H9 (cell line): ENCODE results near the gene P4HB. TPM values are rescaled to one million over a fixed set of nuclear protein-coding genes. Genes with fewer than 3 reads are reported as not detected.

Experiments
- DNase-seq: peaks from one replicate; pipeline ENCODE4 v3.0.0-alpha.2; 2017
- H2AFZ ChIP-seq: one replicate; pipeline ENCODE4 v1.6.1; 2013; ENCODE audit warnings: mild to moderate bottlenecking, low read length, control low read depth, moderate library complexity
- H2AK5ac ChIP-seq: 2 replicates; pipeline ENCODE4 v1.6.1; 2013; ENCODE audit warnings: low read length, control low read depth, mixed read lengths; ENCODE audit not compliant: insufficient read length
- H2BK120ac ChIP-seq: one replicate; pipeline ENCODE4 v1.6.1; 2013; ENCODE audit warnings: low read depth, mild to moderate bottlenecking, low read length, control low read depth, inconsistent platforms; ENCODE audit not compliant: poor library complexity, severe bottlenecking
- H2BK12ac ChIP-seq: 2 replicates; pipeline ENCODE4 v1.6.1; 2013; ENCODE audit warnings: low read length, control low read depth, mixed read lengths, low read depth; ENCODE audit not compliant: insufficient read length
- H2BK15ac ChIP-seq: 2 replicates; pipeline ENCODE4 v1.6.1; 2013; ENCODE audit warnings: low read depth, low read length, control low read depth
- H2BK20ac ChIP-seq: one replicate; pipeline ENCODE4 v1.6.1; 2013; ENCODE audit warnings: low read depth, mild to moderate bottlenecking, low read length, control low read depth, inconsistent platforms; ENCODE audit not compliant: poor library complexity, severe bottlenecking
- H2BK5ac ChIP-seq: 2 replicates; pipeline ENCODE4 v1.6.1; 2013; ENCODE audit warnings: low read length, control low read depth, mixed read lengths; ENCODE audit not compliant: insufficient read length
- H3K14ac ChIP-seq: 2 replicates; pipeline ENCODE4 v1.6.1; 2013; ENCODE audit warnings: low read length, control low read depth; ENCODE audit not compliant: insufficient read depth
- H3K18ac ChIP-seq: 2 replicates; pipeline ENCODE4 v1.6.1; 2013; ENCODE audit warnings: low read depth, mild to moderate bottlenecking, mixed read lengths, low read length, control low read depth; ENCODE audit not compliant: insufficient read length
- H3K23ac ChIP-seq: 2 replicates; pipeline ENCODE4 v1.6.1; 2013; ENCODE audit warnings: low read length, control low read depth, mixed read lengths, low read depth; ENCODE audit not compliant: insufficient read length
- H3K23me2 ChIP-seq: 2 replicates; pipeline ENCODE4 v1.6.1; 2013; ENCODE audit warnings: low read depth, mild to moderate bottlenecking, mixed read lengths, low read length, control low read depth; ENCODE audit not compliant: insufficient read length, poor library complexity, severe bottlenecking
- H3K27ac ChIP-seq: 2 replicates; pipeline ENCODE4 v1.5.1; 2013; ENCODE audit warnings: low read length, control low read depth, mixed read lengths, low read depth; ENCODE audit not compliant: insufficient read length
- H3K27me3 ChIP-seq: 2 replicates; pipeline ENCODE4 v1.6.1; 2013; ENCODE audit warnings: low read length, control low read depth, inconsistent platforms; ENCODE audit not compliant: insufficient read depth
- H3K4ac ChIP-seq: 2 replicates; pipeline ENCODE4 v1.6.1; 2013; ENCODE audit warnings: low read depth, mild to moderate bottlenecking, control low read depth, inconsistent platforms, low read length, moderate library complexity
- H3K4me1 ChIP-seq: 2 replicates; pipeline ENCODE4 v1.6.1; 2013; ENCODE audit warnings: low read length, control low read depth, inconsistent platforms; ENCODE audit not compliant: insufficient read depth
- H3K4me2 ChIP-seq: 2 replicates; pipeline ENCODE4 v1.6.1; 2013; ENCODE audit warnings: low read length, control low read depth, mixed read lengths; ENCODE audit not compliant: insufficient read length, insufficient read depth
- H3K56ac ChIP-seq: 2 replicates; pipeline ENCODE4 v1.6.1; 2013; ENCODE audit warnings: low read depth, mild to moderate bottlenecking, mixed read lengths, low read length, control low read depth; ENCODE audit not compliant: insufficient read length
- H3K79me1 ChIP-seq: 2 replicates; pipeline ENCODE4 v1.6.1; 2013; ENCODE audit warnings: low read depth, mild to moderate bottlenecking, moderate library complexity, low read length, control low read depth, inconsistent platforms; ENCODE audit not compliant: insufficient read depth, poor library complexity, severe bottlenecking
- H3K79me2 ChIP-seq: 2 replicates; pipeline ENCODE4 v1.6.1; 2013; ENCODE audit warnings: low read length, control low read depth, inconsistent platforms; ENCODE audit not compliant: insufficient read depth
- H3K9ac ChIP-seq: 2 replicates; pipeline ENCODE4 v1.6.1; 2013; ENCODE audit warnings: low read length, control low read depth, mixed read lengths; ENCODE audit not compliant: insufficient read length; ENCODE audit errors: extremely low read depth
- H3K9me3 ChIP-seq: one replicate; pipeline ENCODE4 v1.6.1; 2013; ENCODE audit warnings: low read depth, low read length, inconsistent platforms; ENCODE audit not compliant: control insufficient read depth
- H3T11ph ChIP-seq: one replicate; pipeline ENCODE4 v1.6.1; 2013; ENCODE audit warnings: mild to moderate bottlenecking, low read length, control low read depth, inconsistent platforms
- H4K20me1 ChIP-seq: one replicate; pipeline ENCODE4 v1.6.1; 2013; ENCODE audit not compliant: control insufficient read depth, insufficient read length, insufficient read depth
- H4K5ac ChIP-seq: 2 replicates; pipeline ENCODE4 v1.6.1; 2013; ENCODE audit warnings: low read depth, mild to moderate bottlenecking, mixed read lengths, low read length, control low read depth; ENCODE audit not compliant: insufficient read length
- H4K8ac ChIP-seq: replicated peaks from 2 replicates; pipeline ENCODE4 v1.6.1; 2013; ENCODE audit warnings: low read length, control low read depth, mixed read lengths, low read depth; ENCODE audit not compliant: insufficient read length
- H4K91ac ChIP-seq: 2 replicates; pipeline ENCODE4 v1.6.1; 2013; ENCODE audit warnings: low read depth, mild to moderate bottlenecking, moderate library complexity, mixed read lengths, low read length, control low read depth; ENCODE audit not compliant: insufficient read length
- H3K27ac Mint-ChIP-seq, 3 experiments: 2 replicates in 2 of 3; 3 replicates in 1 of 3; pipeline ENCODE4 v1.8.0; 2020 to 2021; ENCODE audit warnings: mixed read lengths in 3 of 3, mild to moderate bottlenecking in 1 of 3, moderate library complexity in 1 of 3
- H3K27me3 Mint-ChIP-seq: 2 replicates; pipeline ENCODE4 v1.8.0; 2021; ENCODE audit warnings: low read depth, mild to moderate bottlenecking, moderate library complexity, mixed read lengths
- H3K36me3 Mint-ChIP-seq, 3 experiments: 2 replicates in 2 of 3; 3 replicates in 1 of 3; pipeline ENCODE4 v1.8.0; 2020 to 2021; ENCODE audit warnings: low read depth in 3 of 3, mixed read lengths in 3 of 3; ENCODE audit not compliant: insufficient read depth in 1 of 3
- H3K4me1 Mint-ChIP-seq, 2 experiments: 2 replicates each; pipeline ENCODE4 v1.8.0; 2020; ENCODE audit warnings: mixed read lengths in 2 of 2
- H3K4me3 Mint-ChIP-seq, 2 experiments: 2 replicates in 1 of 2; 3 replicates in 1 of 2; pipeline ENCODE4 v1.8.0; 2020 to 2021; ENCODE audit warnings: mild to moderate bottlenecking in 2 of 2, mixed read lengths in 2 of 2, moderate library complexity in 1 of 2
- H3K9me3 Mint-ChIP-seq, 2 experiments: 2 replicates in 1 of 2; 3 replicates in 1 of 2; pipeline ENCODE4 v1.8.0; 2020; ENCODE audit warnings: mild to moderate bottlenecking in 2 of 2, mixed read lengths in 2 of 2, moderate library complexity in 1 of 2
- WGBS: extraction: QIAGEN DNeasy Blood & Tissue Kit; methylation state at CpG from one replicate; pipeline ENCODE4 v1.1.7; 2013; ENCODE audit warnings: missing lambda C conversion rate, low lambda C conversion rate, mixed read lengths; ENCODE audit not compliant: insufficient read length; ENCODE audit errors: extremely low coverage; 5-methylcytosine and 5-hydroxymethylcytosine counted together
- total RNA-seq: library from RNA; stranded (reverse); gene quantifications from 2 replicates; pipeline ENCODE4 v1.2.1, GENCODE V29; 2021
- TF ChIP-seq, protein P1 (sequence below): fragments of 200-600 bp; sonication (generic); conservative IDR thresholded peaks from 3 replicates; pipeline ENCODE4 v1.8.0; 2021; ENCODE audit warnings: antibody characterized with exemption, mild to moderate bottlenecking

P4HB gene
- total RNA-seq, 1 experiment from 2014 or later, result 366 TPM

DNA sequence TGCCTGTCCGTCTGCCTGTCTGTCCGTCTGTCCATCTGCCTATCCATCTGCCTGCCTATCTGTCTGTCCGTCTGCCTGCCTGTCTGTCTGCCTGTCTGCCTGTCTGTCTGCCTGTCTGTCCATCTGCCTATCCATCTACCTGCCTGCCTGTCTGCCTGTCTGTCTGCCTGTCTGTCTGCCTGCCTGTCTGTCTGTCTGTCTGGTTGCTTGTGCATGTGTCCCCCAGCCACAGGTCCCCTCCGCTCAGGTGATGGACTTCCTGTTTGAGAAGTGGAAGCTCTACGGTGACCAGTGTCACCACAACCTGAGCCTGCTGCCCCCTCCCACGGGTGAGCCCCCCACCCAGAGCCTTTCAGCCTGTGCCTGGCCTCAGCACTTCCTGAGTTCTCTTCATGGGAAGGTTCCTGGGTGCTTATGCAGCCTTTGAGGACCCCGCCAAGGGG lies 50.8 kb downstream of the P4HB start:
- Histone ChIP-seq H2AFZ (no peak overlapping the region), H2BK12ac (no peak overlapping the region), H3K18ac (no peak overlapping the region), H3K23ac (no peak overlapping the region), H4K5ac (no peak overlapping the region), H3K9me3 (no peaks in the 10 kb centered on the region), H2BK15ac (no peak overlapping the region), H3T11ph (no peak overlapping the region), H3K79me1 (no peaks in the 10 kb centered on the region), H2BK5ac (no peak overlapping the region), H3K4me1 (no peaks in the 10 kb centered on the region), H2BK20ac (no peak overlapping the region), H2BK120ac (no peak overlapping the region), H3K9ac (no peak overlapping the region), H4K20me1 (no peaks in the 10 kb centered on the region), H3K4me2 (no peak overlapping the region), H2AK5ac (no peak overlapping the region), H3K27ac (no peak overlapping the region), H3K23me2 (peaks cover 3% of the 10 kb centered on the region), H3K79me2 (no peaks in the 10 kb centered on the region), H3K27me3 (peaks cover 9% of the 10 kb centered on the region; the same call in 1 of the 2 replicates), H4K8ac (no peak overlapping the region), H4K91ac (no peak overlapping the region), H3K4ac (no peak overlapping the region), H3K56ac (no peak overlapping the region), H3K14ac (no peak overlapping the region)
- no peak for DNase-seq
- TF ChIP-seq, protein P1, sequence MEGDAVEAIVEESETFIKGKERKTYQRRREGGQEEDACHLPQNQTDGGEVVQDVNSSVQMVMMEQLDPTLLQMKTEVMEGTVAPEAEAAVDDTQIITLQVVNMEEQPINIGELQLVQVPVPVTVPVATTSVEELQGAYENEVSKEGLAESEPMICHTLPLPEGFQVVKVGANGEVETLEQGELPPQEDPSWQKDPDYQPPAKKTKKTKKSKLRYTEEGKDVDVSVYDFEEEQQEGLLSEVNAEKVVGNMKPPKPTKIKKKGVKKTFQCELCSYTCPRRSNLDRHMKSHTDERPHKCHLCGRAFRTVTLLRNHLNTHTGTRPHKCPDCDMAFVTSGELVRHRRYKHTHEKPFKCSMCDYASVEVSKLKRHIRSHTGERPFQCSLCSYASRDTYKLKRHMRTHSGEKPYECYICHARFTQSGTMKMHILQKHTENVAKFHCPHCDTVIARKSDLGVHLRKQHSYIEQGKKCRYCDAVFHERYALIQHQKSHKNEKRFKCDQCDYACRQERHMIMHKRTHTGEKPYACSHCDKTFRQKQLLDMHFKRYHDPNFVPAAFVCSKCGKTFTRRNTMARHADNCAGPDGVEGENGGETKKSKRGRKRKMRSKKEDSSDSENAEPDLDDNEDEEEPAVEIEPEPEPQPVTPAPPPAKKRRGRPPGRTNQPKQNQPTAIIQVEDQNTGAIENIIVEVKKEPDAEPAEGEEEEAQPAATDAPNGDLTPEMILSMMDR, result no peak
- Mint-ChIP-seq H3K4me1 (0 out of 4 replicates have a peak, but pooled peaks cover 0 to 3% of the 10 kb centered on the region in 2 experiments), H3K27ac (no peak overlapping the region; a peak in 1 of 7 replicates), H3K27me3 (peaks cover 51% of the 10 kb centered on the region), H3K4me3 (peak overlapping the region in 1 of 2 experiments; percentile 37; a peak in 1 of 5 replicates), H3K36me3 (no peaks in the 10 kb centered on the region), H3K9me3 (no peaks in the 10 kb centered on the region; a peak in 2 of 5 replicates)
- WGBS, result no CpG with 5 or more reads among the region's 7 CpGs
